Glutamatergic neuron (in vitro differentiated cells): ENCODE data around the gene ADO. TPM values are rescaled to one million over a fixed set of nuclear protein-coding genes. Genes with fewer than 3 reads are reported as not detected.

Source experiments
- DNase-seq: peaks from one replicate; pipeline ENCODE4 v3.0.0; 2022
- H3K27ac Mint-ChIP-seq: one replicate; pipeline ENCODE4 v1.8.0; 2020; ENCODE audit warnings: mild to moderate bottlenecking, mixed read lengths, inconsistent platforms; ENCODE audit not compliant: unreplicated experiment
- H3K27me3 Mint-ChIP-seq: one replicate; pipeline ENCODE4 v1.8.0; 2020; ENCODE audit warnings: mild to moderate bottlenecking, moderate library complexity, mixed read lengths, inconsistent platforms; ENCODE audit not compliant: unreplicated experiment
- H3K36me3 Mint-ChIP-seq: one replicate; pipeline ENCODE4 v1.8.0; 2020; ENCODE audit warnings: mild to moderate bottlenecking, mixed read lengths, inconsistent platforms; ENCODE audit not compliant: unreplicated experiment
- H3K4me1 Mint-ChIP-seq: one replicate; pipeline ENCODE4 v1.8.0; 2020; ENCODE audit warnings: mild to moderate bottlenecking, low read depth, mixed read lengths, inconsistent platforms; ENCODE audit not compliant: unreplicated experiment
- H3K4me3 Mint-ChIP-seq: one replicate; pipeline ENCODE4 v1.8.0; 2020; ENCODE audit warnings: mild to moderate bottlenecking, mixed read lengths, inconsistent platforms; ENCODE audit not compliant: unreplicated experiment
- H3K9me3 Mint-ChIP-seq: one replicate; pipeline ENCODE4 v1.8.0; 2020; ENCODE audit warnings: mild to moderate bottlenecking, moderate library complexity, mixed read lengths, inconsistent platforms; ENCODE audit not compliant: unreplicated experiment
- CTCF ChIP-seq: fragments of 200-600 bp; sonication (generic); IDR thresholded peaks from one replicate; pipeline ENCODE4 v1.5.0; 2021; ENCODE audit not compliant: partially characterized antibody, unreplicated experiment
- total RNA-seq: library from RNA; stranded (reverse); fragmentation: NEBNext Ultra II Directional; extraction: Animal tissue kit (Norgen Biotek cat#: 25700); gene quantifications from one replicate; pipeline ENCODE4 v1.2.1, GENCODE V29; 2021; ENCODE audit not compliant: unreplicated experiment

The ADO gene
- total RNA-seq, 1 donor from 2014 or later, result 32.5 TPM

DNA sequence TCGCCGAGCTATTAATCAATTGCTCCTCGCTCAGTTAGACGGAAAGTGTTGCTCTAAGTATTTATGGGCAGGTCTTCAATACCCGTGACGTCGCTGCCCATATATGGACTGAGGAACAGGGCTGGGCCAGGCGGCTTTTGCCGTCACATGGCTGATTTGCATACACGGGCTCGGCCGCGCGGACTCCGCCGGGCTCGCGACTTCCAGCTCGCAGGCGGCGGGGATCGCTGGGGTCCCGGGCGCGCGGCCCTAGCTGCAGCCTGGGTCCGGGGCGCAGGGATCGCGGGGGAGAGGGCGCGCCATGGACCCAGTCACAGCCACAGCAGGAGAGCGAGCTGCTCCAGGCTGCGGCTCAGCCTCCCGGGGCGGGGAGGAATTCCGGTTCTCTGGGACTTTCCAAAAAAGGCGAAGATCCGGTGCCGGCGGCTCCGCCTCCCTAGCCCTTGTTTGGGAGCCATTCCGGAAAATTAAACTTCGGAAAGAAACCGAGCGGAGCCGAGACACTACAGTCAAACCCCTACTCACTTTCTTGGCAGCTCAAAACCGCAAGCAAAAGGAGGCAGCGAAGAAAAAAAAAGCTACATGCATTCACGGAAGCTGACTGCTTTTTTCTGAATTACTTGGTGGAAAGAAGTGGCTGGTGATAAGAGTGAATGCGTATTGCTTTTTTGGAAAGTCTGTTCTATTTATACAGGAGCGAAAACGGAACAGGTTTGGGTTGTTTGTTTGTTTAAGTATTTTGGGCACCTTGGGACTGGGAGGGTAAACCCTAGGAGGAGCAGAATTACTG, 12.0 kb downstream of the ADO start, which contains the start of gene EGR2:
EGR2 (minus strand) TSS at position 36 of the 790 bp plus-strand sequence. CDS start 337 bp downstream, outside the sequence.
- Mint-ChIP-seq H3K4me3 (peak within 1 kb of the TSS; percentile 99), H3K9me3 (peaks cover 16% of the 10 kb centered on the region), H3K4me1 (peaks cover 12% of the 10 kb centered on the region), H3K36me3 (no peaks in the 10 kb centered on the region), H3K27me3 (peaks cover 33% of the 10 kb centered on the region), H3K27ac (peak within 1 kb of the TSS; percentile 17)
- TF ChIP-seq CTCF, result no peak
- peak; percentile 87 for DNase-seq

GRCh38 chr10:62817121-62817765, 12.7 kb downstream of the ADO start:
- peak overlapping the region; percentile 55 for H3K27ac Mint-ChIP-seq
- DNase-seq, result peak; percentile 47
- no peaks in the 10 kb centered on the region for H3K36me3 Mint-ChIP-seq
- H3K4me1 Mint-ChIP-seq, result peaks cover 12% of the 10 kb centered on the region
- H3K27me3 Mint-ChIP-seq, result peaks cover 33% of the 10 kb centered on the region
- peak overlapping the region; percentile 99 for H3K4me3 Mint-ChIP-seq
- TF ChIP-seq CTCF, result no peak
- peaks cover 16% of the 10 kb centered on the region for H3K9me3 Mint-ChIP-seq

DNA sequence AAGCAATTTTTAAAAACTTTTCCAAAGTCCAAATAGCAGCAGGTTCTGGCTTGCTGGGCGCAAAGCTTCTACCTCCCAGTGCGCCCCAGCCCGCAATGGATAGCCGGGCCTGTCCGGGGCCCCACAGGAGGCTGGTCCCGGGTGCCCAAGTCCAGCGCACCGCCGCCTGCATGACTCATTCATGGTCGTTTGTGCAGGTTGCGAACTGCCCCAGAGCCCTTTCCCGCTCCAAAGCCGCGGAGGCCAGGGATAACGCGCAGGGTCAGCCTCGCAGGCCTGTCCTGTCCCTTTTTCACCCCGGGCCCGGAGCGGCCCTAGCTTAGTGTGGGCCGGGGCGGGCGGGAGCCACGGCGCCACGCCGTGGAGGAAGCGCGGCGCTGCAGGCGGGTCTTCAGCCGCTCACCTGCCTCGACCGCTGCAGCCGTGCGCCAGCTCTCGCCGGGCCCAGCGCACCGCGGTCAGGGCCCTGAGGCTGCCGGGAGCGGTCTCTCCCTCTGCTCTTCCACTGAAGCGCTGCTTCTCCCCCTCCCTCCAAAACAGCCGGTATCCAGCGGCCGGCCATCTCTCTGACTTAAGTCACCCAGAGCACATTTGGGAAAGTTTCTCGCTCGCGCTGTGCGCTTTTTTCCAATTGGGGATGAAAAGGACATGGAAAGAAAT, 13.4 kb downstream of the ADO start:
- peak; percentile 76 for TF ChIP-seq CTCF
- H3K27ac Mint-ChIP-seq, result no peak overlapping the region

DNA sequence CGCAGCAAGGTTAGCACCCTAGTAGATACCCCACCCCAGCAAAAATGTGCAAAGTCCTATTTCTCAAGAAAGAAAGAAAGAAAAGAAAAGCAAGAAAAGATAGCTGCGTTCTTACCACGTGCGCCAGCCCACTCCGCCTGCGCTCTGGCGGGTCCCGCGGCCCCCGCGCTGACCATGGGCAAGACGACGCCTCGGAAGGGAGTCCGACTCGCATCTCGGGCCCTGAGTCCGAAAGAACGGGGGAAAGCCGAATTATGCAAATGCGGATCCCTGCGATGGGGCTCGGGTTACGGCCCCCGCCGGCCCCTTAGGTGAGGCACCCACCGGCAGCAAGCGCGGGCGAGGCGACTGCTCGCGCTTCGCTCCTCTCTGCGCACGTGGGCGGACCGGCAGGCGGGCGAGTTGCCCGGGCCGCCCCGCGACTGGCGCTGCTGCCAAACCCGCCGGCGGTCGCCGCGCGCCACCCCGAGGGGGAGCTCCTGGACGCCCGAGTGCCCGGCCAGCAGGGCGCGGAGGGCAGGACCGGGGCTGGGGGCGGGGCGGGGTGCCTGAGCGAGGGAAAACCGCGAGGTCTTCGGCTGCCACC, 14.0 kb downstream of the ADO start:
- no peaks in the 10 kb centered on the region for H3K36me3 Mint-ChIP-seq
- no peak for TF ChIP-seq CTCF
- DNase-seq, result peak; percentile 69
- H3K4me1 Mint-ChIP-seq, result peaks cover 12% of the 10 kb centered on the region
- H3K4me3 Mint-ChIP-seq, result peak overlapping the region; percentile 85
- H3K27ac Mint-ChIP-seq, result no peak overlapping the region
- peaks cover 14% of the 10 kb centered on the region for H3K9me3 Mint-ChIP-seq
- H3K27me3 Mint-ChIP-seq, result peaks cover 31% of the 10 kb centered on the region

More for the DNA sequence above, 13.4 kb downstream of the ADO start:
- peaks cover 12% of the 10 kb centered on the region for H3K4me1 Mint-ChIP-seq
- H3K36me3 Mint-ChIP-seq, result no peaks in the 10 kb centered on the region
- DNase-seq, result peak; percentile 82
- H3K4me3 Mint-ChIP-seq, result peak overlapping the region; percentile 99
- peaks cover 16% of the 10 kb centered on the region for H3K9me3 Mint-ChIP-seq
- peaks cover 31% of the 10 kb centered on the region for H3K27me3 Mint-ChIP-seq
